Raji (cell line): ENCODE measurements around the gene RAB7A.

Experiments
- POLR2A ChIP-seq: IDR thresholded peaks from 2 replicates; pipeline ENCODE4 v1.6.1; 2011; ENCODE audit warnings: low read depth, low read length, control low read depth; ENCODE audit not compliant: insufficient read depth

The RAB7A gene

GRCh38 chr3:128788268-128788869 is 62.4 kb downstream of the RAB7A start:
- TF ChIP-seq POLR2A, result no peak

- no peak for TF ChIP-seq POLR2A
These were observed 68.2 kb downstream of the RAB7A start for GRCh38 chr3:128794067-128794768.

- no peak for TF ChIP-seq POLR2A
These were observed 69.0 kb downstream of the RAB7A start for GRCh38 chr3:128794770-128795649.

- no peak for TF ChIP-seq POLR2A
These were observed 73.7 kb downstream of the RAB7A start for GRCh38 chr3:128799653-128800052.

GRCh38 chr3:128800241-128801187 is 74.5 kb downstream of the RAB7A start:
- no peak for TF ChIP-seq POLR2A

GRCh38 chr3:128801779-128802380 is 75.9 kb downstream of the RAB7A start:
- no peak for TF ChIP-seq POLR2A

- TF ChIP-seq POLR2A, result no peak
These were observed 77.3 kb downstream of the RAB7A start for GRCh38 chr3:128803307-128803706.

GRCh38 chr3:128804017-128804810 is 78.2 kb downstream of the RAB7A start:
- TF ChIP-seq POLR2A, result no peak

- TF ChIP-seq POLR2A, result no peak
These were observed 78.8 kb downstream of the RAB7A start for GRCh38 chr3:128804811-128805155.

- TF ChIP-seq POLR2A, result no peak
These were observed 79.8 kb downstream of the RAB7A start for GRCh38 chr3:128805772-128806171.

GRCh38 chr3:128806588-128806987 is 80.6 kb downstream of the RAB7A start:
- TF ChIP-seq POLR2A, result no peak

- no peak for TF ChIP-seq POLR2A
These were observed 81.3 kb downstream of the RAB7A start for GRCh38 chr3:128807186-128807830.

GRCh38 chr3:128808672-128809071 is 82.7 kb downstream of the RAB7A start:
- TF ChIP-seq POLR2A, result no peak
